ENCODE results near the gene TMEM52. TPM values are rescaled to one million over a fixed set of nuclear protein-coding genes. Genes with fewer than 3 reads are reported as not detected.
"Not testable (repeated sequence)": the region's sequence is repeated elsewhere in the genome, so short reads cannot be mapped to it uniquely, and the experiment has no call there.

The TMEM52 gene
- total RNA-seq, 3 donors from 2014 or later = 1.6 to 2.9 TPM; not detected in 1

GRCh38 chr1:1890506-1891348 lies 28.4 kb downstream of the TMEM52 start, which contains the start of gene GNB1:
Gene GNB1 (minus strand): TSS chr1:1891087. CDS start chr1:1825453, 65,634 bp downstream.
- no peaks in the 10 kb centered on the region for H3K36me3 ChIP-seq
- H3K4me3 ChIP-seq = peak within 1 kb of the TSS; percentile 84 to 99 (median 88)
- DNase-seq (ENCODE audit: low spot score in 2 of 2) = peak; percentile 72 to 81
- peaks cover 4 to 20% of the 10 kb centered on the region in 2 donors for H3K4me1 ChIP-seq
- H3K9me3 ChIP-seq = no peaks in the 10 kb centered on the region
- TF ChIP-seq CTCF (IDR thresholded peaks at IDR 0.05) (no peak), POLR2AphosphoS5 (IDR thresholded peaks at IDR 0.05) (peak in 2 of 3 donors; percentile 79 to 80), POLR2A (IDR thresholded peaks at IDR 0.05) (no peak)
- H3K27ac ChIP-seq = peak within 1 kb of the TSS; percentile 93 to 99
- intact Hi-C loops (cut with DNase I; ENCODE audit: low total_unique reads) = no loop called here
- H3K27me3 ChIP-seq = no peaks in the 10 kb centered on the region

GRCh38 chr1:1889847-1890505 lies 29.1 kb downstream of the TMEM52 start:
- intact Hi-C loops (cut with DNase I; ENCODE audit: low total_unique reads) = no loop called here
- Histone ChIP-seq H3K27ac (peak overlapping the region; percentile 93 to 99), H3K36me3 (no peaks in the 10 kb centered on the region), H3K9me3 (no peaks in the 10 kb centered on the region), H3K27me3 (no peaks in the 10 kb centered on the region), H3K4me1 (peaks cover 4 to 20% of the 10 kb centered on the region in 2 donors), H3K4me3 (peak overlapping the region; percentile 84 to 99 (median 88))
- peak in 1 of 3 donors; percentile 7 for TF ChIP-seq CTCF (IDR thresholded peaks at IDR 0.05)
- TF ChIP-seq POLR2AphosphoS5 (IDR thresholded peaks at IDR 0.05) = peak in 1 of 3 donors; percentile 28
- no peak for TF ChIP-seq POLR2A (IDR thresholded peaks at IDR 0.05)
- no peak for DNase-seq (ENCODE audit: low spot score in 2 of 2)

DNA sequence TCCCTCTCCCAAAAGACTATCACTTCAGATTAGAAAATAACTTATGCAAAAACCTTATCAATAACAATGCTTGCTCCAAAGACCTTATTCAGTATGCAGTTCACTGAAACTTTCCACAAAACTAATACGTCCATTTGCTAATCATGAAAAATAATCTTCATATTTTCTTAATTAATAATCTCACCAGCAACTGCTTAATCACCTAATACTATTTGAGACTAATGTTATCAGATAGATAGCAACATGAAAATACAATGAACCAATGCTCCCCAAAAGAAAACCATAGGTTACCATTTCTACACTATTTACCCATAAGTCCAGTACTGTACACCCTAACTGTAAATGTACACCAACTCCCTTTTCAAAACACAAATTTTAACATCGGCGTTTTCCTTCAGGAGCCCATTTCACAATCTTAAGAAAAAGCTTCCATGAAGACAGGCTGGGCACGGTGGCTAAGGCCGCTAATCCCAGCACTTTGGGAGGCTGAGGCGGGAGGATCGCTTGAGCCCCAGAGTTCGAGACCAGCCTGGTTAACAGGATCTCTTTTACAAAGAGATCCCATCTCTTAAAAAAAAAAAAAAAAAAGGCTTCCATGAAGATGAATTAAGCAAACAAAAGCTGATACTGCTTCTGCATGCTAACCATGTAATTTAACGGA lies 29.9 kb downstream of the TMEM52 start:
- Histone ChIP-seq H3K9me3 (no peaks in the 10 kb centered on the region), H3K36me3 (no peaks in the 10 kb centered on the region), H3K27me3 (no peaks in the 10 kb centered on the region), H3K4me3 (peak overlapping the region; percentile 84 to 99 (median 88)), H3K4me1 (peaks cover 0 to 13% of the 10 kb centered on the region in 2 donors), H3K27ac (peak overlapping the region in 1 of 2 donors; percentile 93)
- TF ChIP-seq CTCF (IDR thresholded peaks at IDR 0.05) (no peak), POLR2A (IDR thresholded peaks at IDR 0.05) (no peak), POLR2AphosphoS5 (IDR thresholded peaks at IDR 0.05) (no peak)
- DNase-seq (ENCODE audit: low spot score in 2 of 2) = no peak
- intact Hi-C loops (cut with DNase I; ENCODE audit: low total_unique reads) = no loop called here

- DNase-seq (ENCODE audit: low spot score in 2 of 2); H3K27me3 ChIP-seq; H3K4me1 ChIP-seq; H3K36me3 ChIP-seq; H3K27ac ChIP-seq; H3K9me3 ChIP-seq; H3K4me3 ChIP-seq; intact Hi-C loops (cut with DNase I; ENCODE audit: low total_unique reads): not testable (repeated sequence)
Observed at GRCh38 chr1:1883890-1884289, 35.2 kb downstream of the TMEM52 start.

GRCh38 chr1:1883092-1883873 lies 35.8 kb downstream of the TMEM52 start:
- H3K4me3 ChIP-seq = no peak overlapping the region
- H3K9me3 ChIP-seq = no peaks in the 10 kb centered on the region
- DNase-seq (ENCODE audit: low spot score in 2 of 2) = no peak
- no peaks in the 10 kb centered on the region for H3K27me3 ChIP-seq
- H3K4me1 ChIP-seq = peaks cover 0 to 7% of the 10 kb centered on the region in 2 donors
- no peaks in the 10 kb centered on the region for H3K36me3 ChIP-seq
- TF ChIP-seq POLR2AphosphoS5 (IDR thresholded peaks at IDR 0.05) (no peak), CTCF (IDR thresholded peaks at IDR 0.05) (no peak), POLR2A (IDR thresholded peaks at IDR 0.05) (no peak)
- intact Hi-C loops (cut with DNase I; ENCODE audit: low total_unique reads) = no loop called here
- no peak overlapping the region for H3K27ac ChIP-seq
